Mucosa of descending colon (tissue), 3 donors: ENCODE measurements around the gene TIPRL. TPM values are rescaled to one million over a fixed set of nuclear protein-coding genes. Genes with fewer than 3 reads are reported as not detected.

Source experiments
- ATAC-seq: fragments of 200-7000 bp; cut with Tn5 transposase; one replicate; pipeline ENCODE4 v1.9.1; 2020; ENCODE audit warnings: mild to moderate bottlenecking, moderate library complexity
- DNase-seq, 3 donors: peaks; one replicate each; pipeline ENCODE4 v3.0.0-alpha.2; 2020
- H3K36me3 ChIP-seq: fragments of 200-600 bp; one replicate; pipeline ENCODE4 v1.8.0; 2021; ENCODE audit warnings: low read depth, mild to moderate bottlenecking
- H3K4me1 ChIP-seq: fragments of 200-600 bp; one replicate; pipeline ENCODE4 v1.8.0; 2021; ENCODE audit warnings: low read depth, mild to moderate bottlenecking
- H3K4me3 ChIP-seq: fragments of 200-600 bp; one replicate; pipeline ENCODE4 v1.8.0; 2021; ENCODE audit warnings: mild to moderate bottlenecking
- H3K9me3 ChIP-seq: fragments of 200-600 bp; one replicate; pipeline ENCODE4 v1.8.0; 2021; ENCODE audit warnings: mild to moderate bottlenecking
- intact Hi-C, 2 donors: fragments of 100-400 bp; cut with DNase I in 1 of 2; cut with micrococcal nuclease in 1 of 2; formaldehyde crosslinking; loops; one replicate each; pipeline versions ENCODE4 v1.11.0 to v1.11.1; 2022; cut with DNase I, micrococcal nuclease
- total RNA-seq, 3 donors: library from RNA; stranded (reverse); fragmentation: NEBNext Ultra II Directional in 2 of 3; extraction: Animal tissue kit (Norgen Biotek cat#: 25700) in 2 of 3; gene quantifications; one replicate each; pipeline versions ENCODE4 v1.2.1 to v1.2.4, GENCODE V29; 2021 to 2023
- TF ChIP-seq, protein P1 (sequence below): fragments of 200-600 bp; IDR thresholded peaks from one replicate; pipeline ENCODE4 v1.8.0; 2022; ENCODE audit warnings: antibody characterized with exemption, mild to moderate bottlenecking
- donor health status: DM: no; HTN: no; CAD: no; lungs with moderate emphysema.
- donor health status: DM: no; HTN: no; CAD: no.
- donor health status: DM: no; HTN: yes; CAD: no.

The TIPRL gene
- total RNA-seq, 3 donors from 2014 or later: 30.1 to 37.4 (median 33.5) TPM

DNA sequence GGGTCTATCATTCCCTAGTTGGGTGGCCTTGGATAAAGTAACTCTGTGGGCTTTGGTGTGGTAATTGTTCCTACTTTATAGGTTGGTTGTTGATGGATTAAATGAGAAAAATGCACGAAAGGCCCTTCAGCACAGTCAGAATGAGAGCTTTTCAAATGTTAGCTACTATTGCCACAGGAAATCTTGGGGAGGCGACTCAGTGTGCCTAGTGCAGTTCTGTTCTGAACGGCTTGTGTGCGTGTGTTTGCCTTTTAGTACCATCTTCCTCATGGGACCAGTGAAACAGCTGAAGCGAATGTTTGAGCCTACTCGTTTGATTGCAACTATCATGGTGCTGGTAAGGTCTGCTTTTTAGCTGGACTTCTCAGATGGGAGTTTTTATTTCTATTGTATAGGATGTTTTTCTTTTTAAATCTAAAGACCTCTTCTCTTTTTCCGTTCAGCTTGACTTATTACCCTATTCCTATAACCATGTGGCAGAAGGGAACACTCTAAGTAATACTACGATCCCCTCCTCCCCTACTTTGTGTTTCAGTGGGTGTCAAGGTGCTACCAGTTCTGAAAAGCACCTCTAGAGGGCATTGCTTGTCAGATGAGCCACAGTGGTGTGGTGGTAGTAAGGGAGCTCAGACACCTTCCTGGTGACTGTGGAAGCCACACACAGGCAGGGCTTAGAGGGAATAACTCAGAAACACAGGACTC is 56.2 kb downstream of the TIPRL start:
- intact Hi-C loops: no loop called here
- Histone ChIP-seq H3K9me3 (no peaks in the 10 kb centered on the region), H3K36me3 (peaks cover 3% of the 10 kb centered on the region), H3K4me3 (no peak overlapping the region), H3K4me1 (peaks cover 7% of the 10 kb centered on the region)
- ATAC-seq (peak; percentile 89), DNase-seq (peak in 1 of 3 donors; percentile 43)
- TF ChIP-seq, protein P1, sequence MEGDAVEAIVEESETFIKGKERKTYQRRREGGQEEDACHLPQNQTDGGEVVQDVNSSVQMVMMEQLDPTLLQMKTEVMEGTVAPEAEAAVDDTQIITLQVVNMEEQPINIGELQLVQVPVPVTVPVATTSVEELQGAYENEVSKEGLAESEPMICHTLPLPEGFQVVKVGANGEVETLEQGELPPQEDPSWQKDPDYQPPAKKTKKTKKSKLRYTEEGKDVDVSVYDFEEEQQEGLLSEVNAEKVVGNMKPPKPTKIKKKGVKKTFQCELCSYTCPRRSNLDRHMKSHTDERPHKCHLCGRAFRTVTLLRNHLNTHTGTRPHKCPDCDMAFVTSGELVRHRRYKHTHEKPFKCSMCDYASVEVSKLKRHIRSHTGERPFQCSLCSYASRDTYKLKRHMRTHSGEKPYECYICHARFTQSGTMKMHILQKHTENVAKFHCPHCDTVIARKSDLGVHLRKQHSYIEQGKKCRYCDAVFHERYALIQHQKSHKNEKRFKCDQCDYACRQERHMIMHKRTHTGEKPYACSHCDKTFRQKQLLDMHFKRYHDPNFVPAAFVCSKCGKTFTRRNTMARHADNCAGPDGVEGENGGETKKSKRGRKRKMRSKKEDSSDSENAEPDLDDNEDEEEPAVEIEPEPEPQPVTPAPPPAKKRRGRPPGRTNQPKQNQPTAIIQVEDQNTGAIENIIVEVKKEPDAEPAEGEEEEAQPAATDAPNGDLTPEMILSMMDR: peak; percentile 14

DNA sequence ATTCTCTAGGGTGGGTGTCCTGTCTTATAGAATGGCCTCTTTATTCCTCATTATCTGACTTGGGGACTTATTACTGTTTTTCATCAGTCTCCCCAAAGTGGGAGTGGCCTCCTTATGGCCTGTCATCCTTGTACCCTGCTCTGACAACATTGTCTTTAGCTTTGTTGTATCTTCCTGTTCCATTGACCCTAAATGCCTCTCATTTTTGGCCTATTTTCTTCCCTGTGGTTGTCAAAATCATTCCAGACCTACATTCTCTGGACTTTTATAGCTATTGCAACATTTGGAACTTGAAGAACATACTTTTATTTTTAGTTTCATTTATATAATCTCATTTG is 56.8 kb downstream of the TIPRL start:
- Histone ChIP-seq H3K36me3 (peaks cover 3% of the 10 kb centered on the region), H3K9me3 (no peaks in the 10 kb centered on the region), H3K4me1 (peaks cover 7% of the 10 kb centered on the region), H3K4me3 (no peak overlapping the region)
- intact Hi-C loops: no loop called here
- DNase-seq (no peak), ATAC-seq (no peak)
- TF ChIP-seq, protein P1: no peak

GRCh38 chr1:168235937-168236336 is 57.2 kb downstream of the TIPRL start:
- H3K36me3 ChIP-seq: peaks cover 3% of the 10 kb centered on the region
- DNase-seq: no peak
- no peaks in the 10 kb centered on the region for H3K9me3 ChIP-seq
- TF ChIP-seq, protein P1: no peak
- intact Hi-C loops: no loop called here
- H3K4me3 ChIP-seq: no peak overlapping the region
- H3K4me1 ChIP-seq: peaks cover 7% of the 10 kb centered on the region
- peak; percentile 65 for ATAC-seq

GRCh38 chr1:168236836-168237611 is 58.3 kb downstream of the TIPRL start:
- TF ChIP-seq, protein P1: no peak
- Histone ChIP-seq H3K4me3 (no peak overlapping the region), H3K4me1 (peaks cover 7% of the 10 kb centered on the region), H3K36me3 (peaks cover 1% of the 10 kb centered on the region), H3K9me3 (no peaks in the 10 kb centered on the region)
- DNase-seq (no peak), ATAC-seq (no peak)
- intact Hi-C loops: no loop called here

DNA sequence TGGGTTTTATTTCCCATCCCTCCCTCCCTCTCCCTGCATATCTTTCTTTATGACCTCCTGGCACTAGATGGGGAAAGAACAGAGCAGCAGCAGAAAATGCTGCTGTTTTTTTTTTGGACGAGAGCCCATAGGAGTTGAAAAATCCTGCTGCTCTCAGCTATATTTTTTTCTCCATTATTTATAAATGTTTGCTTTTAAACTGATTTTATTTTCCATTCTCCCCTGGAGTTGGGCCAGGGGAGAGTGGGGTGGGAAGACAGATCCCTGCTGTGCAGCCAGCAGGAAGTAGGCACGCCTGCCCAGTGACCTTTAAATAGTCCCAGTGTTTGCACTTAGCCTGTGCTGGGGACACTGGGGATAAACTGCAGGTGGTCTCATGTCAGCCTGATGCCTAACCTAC is 64.4 kb downstream of the TIPRL start:
- Histone ChIP-seq H3K4me3 (no peak overlapping the region), H3K36me3 (peaks cover 3% of the 10 kb centered on the region), H3K9me3 (no peaks in the 10 kb centered on the region), H3K4me1 (peaks cover 3% of the 10 kb centered on the region)
- DNase-seq (peak in 1 of 3 donors; percentile 17), ATAC-seq (peak; percentile 55)
- TF ChIP-seq, protein P1: no peak
- intact Hi-C loops: no loop called here
